ENCODE data around the gene FILIP1L.

FILIP1L gene

DNA sequence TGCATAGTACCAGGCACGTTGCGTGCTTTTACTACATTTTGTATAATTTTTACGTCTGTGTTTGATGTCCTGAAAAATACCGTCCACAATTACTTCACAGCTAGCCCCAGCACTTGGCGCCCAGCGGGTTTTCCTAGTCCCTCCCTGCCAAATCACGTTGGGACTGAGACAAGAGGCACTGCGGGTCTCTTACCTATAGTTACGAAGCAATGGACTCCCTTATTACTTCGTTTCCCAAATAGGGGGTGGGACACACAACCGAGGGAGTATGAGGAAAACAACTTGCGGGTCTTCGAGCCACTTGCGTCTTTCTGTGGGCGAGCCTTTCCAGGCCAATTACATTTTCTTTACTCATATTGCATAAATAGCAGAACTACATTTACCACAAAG lies 297.3 kb downstream of the FILIP1L start:
- H3K4me3 Mint-ChIP-seq, result peak overlapping the region; percentile 97
- H3K27me3 Mint-ChIP-seq, result no peaks in the 10 kb centered on the region
- no peak for ATAC-seq
- peaks cover 16% of the 10 kb centered on the region for H3K36me3 Mint-ChIP-seq (ENCODE audit: low read depth)
- peaks cover 47% of the 10 kb centered on the region for H3K4me1 Mint-ChIP-seq
- H3K27ac Mint-ChIP-seq, result peak overlapping the region; percentile 99
- DNase-seq, result peak; percentile 16
- no peaks in the 10 kb centered on the region for H3K9me3 Mint-ChIP-seq

DNA sequence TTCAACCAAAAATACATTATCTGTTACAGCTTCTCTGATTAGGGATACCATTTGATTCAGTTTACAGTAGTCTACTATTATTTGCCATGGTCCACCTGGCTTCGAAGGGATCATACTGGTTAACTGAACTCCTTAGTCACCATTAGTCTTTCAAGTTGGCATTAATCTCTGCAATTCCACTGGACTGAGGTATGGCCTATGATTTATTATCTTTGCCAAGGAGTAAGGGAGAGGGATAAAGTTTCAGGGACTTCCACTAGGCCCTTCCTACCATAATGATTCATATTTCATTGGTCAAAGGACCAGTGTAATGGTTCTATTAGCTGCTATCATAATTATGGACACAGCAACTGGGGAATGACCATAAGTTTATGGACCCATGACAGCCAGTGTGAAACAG lies 303.9 kb downstream of the FILIP1L start:
- Mint-ChIP-seq H3K36me3 (ENCODE audit: low read depth) (peaks cover 5% of the 10 kb centered on the region), H3K4me3 (no peak overlapping the region), H3K9me3 (peaks cover 6% of the 10 kb centered on the region), H3K4me1 (no peaks in the 10 kb centered on the region), H3K27me3 (no peaks in the 10 kb centered on the region), H3K27ac (no peak overlapping the region)
- DNase-seq (no peak), ATAC-seq (no peak)

DNA sequence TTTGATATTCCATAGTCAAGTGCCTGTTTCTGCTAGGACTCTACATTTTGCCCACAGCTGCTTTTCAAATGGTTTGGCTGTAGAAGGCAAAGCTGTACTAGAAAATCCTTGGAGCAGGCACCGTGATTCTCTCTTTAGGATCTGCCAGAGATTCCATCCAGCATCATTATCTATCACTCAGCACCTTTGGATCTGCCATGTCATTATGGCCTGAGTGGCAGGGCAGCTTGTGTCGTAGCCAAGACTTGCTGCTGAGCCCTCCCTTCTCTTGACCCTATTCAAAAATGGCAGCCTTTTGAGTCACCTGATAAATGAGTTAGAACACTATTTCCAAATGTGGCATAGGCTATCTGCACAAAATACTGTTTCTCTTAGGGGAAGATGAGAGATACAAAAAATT lies 304.7 kb downstream of the FILIP1L start:
- Mint-ChIP-seq H3K4me1 (no peaks in the 10 kb centered on the region), H3K27ac (no peak overlapping the region), H3K27me3 (no peaks in the 10 kb centered on the region), H3K36me3 (ENCODE audit: low read depth) (peaks cover 8% of the 10 kb centered on the region), H3K4me3 (no peak overlapping the region), H3K9me3 (peaks cover 8% of the 10 kb centered on the region)
- ATAC-seq (no peak), DNase-seq (no peak)

DNA sequence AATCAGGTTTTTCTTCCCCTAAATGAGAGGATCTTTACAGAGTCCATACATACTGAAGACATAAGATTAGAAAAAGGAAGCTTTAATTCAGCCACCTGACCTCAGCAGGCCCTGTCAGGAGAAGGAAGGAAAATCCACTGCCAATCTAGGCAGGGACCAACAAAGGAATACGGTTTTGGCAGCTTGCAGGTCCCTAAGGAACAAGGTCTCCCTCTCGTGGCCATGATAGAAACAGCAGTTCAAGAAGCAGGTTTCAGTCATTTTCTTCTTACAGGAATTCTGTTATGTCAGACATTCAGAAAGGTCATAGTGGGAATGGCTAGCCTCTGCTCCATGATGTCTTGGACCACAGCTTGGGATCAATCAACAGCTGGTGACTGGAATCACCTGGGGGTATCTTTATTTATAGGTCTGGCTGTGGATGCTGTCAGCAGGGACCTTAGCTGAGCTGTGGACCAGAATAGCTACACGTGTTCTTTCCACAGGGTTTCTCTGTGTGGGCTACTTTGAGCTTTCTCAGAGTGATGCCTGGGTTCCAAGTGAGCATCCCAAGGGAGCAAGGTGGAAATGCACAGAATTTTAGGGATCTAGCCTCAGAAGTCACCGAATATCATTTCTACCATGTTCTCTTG lies 306.0 kb downstream of the FILIP1L start:
- no peak for ATAC-seq
- H3K27ac Mint-ChIP-seq, result no peak overlapping the region
- H3K36me3 Mint-ChIP-seq (ENCODE audit: low read depth), result peaks cover 12% of the 10 kb centered on the region
- peaks cover 12% of the 10 kb centered on the region for H3K9me3 Mint-ChIP-seq
- H3K27me3 Mint-ChIP-seq, result no peaks in the 10 kb centered on the region
- H3K4me3 Mint-ChIP-seq, result no peak overlapping the region
- DNase-seq, result peak; percentile 24
- no peaks in the 10 kb centered on the region for H3K4me1 Mint-ChIP-seq

DNA sequence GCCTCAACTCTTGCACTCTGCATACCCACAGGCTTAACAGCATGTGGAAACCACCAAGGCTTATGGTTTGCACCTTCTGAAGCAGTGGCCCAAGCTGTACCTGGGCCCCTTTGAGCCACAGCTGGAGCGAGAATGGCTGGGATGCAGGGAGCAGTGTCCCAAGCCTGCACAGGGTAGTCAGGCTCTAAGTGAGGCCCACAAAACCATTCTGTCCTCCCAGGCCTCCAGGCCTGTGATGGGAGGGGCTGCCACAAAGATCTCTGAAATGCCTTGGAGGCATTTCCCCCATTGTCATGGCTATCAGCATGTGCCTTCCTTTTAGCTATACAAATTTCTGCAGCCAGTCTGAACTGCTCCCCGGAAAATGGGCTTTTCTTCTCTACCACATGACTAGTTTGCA lies 309.1 kb downstream of the FILIP1L start:
- no peak overlapping the region for H3K4me3 Mint-ChIP-seq
- no peak overlapping the region for H3K27ac Mint-ChIP-seq
- H3K27me3 Mint-ChIP-seq, result no peaks in the 10 kb centered on the region
- peaks cover 12% of the 10 kb centered on the region for H3K9me3 Mint-ChIP-seq
- H3K36me3 Mint-ChIP-seq (ENCODE audit: low read depth), result peaks cover 14% of the 10 kb centered on the region
- H3K4me1 Mint-ChIP-seq, result no peaks in the 10 kb centered on the region
- ATAC-seq, result no peak
- no peak for DNase-seq

DNA sequence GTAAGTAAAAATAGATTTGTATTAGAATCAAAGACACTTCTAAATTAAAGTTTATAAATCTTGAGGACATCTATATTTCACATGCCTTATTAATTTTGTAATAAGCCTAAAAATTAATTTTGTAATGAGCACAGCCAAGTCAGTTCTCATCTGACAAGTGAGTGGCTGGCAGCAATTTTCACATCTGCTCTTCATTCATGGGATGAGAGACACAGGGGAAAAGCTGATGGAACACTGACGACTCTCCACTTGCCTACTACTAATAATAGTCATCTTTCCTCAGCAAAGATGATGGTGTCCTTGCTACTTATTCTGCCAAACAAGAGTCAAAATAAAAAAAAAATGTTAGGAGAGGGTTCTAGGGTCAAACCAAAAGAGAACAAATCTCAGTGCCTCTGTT lies 311.0 kb downstream of the FILIP1L start:
- no peak overlapping the region for H3K4me3 Mint-ChIP-seq

DNA sequence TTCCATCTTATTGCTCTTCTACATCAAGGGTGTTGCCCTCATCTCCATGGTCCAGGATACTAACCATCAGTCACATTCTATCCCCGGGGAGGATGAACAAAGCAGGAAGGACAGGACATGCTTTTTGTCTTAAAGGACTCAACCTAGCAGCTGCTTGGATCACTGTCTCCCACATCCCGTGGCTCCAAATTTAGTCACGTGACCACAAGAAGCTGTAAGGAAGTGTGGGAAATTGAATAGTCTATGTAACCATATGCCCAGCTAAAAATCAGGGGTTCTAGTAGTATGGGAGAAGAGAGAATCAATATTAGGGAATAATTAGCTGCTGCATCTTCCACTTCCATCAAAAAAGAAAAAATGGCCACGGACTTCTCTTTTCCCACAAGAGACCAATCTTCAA lies 314.9 kb downstream of the FILIP1L start:
- DNase-seq (no peak), ATAC-seq (no peak)
- Mint-ChIP-seq H3K9me3 (peaks cover 3% of the 10 kb centered on the region), H3K4me1 (no peaks in the 10 kb centered on the region), H3K27me3 (no peaks in the 10 kb centered on the region), H3K4me3 (no peak overlapping the region), H3K36me3 (ENCODE audit: low read depth) (peaks cover 4% of the 10 kb centered on the region), H3K27ac (no peak overlapping the region)

More for the DNA sequence above, 311.0 kb downstream of the FILIP1L start:
- H3K9me3 Mint-ChIP-seq, result peaks cover 12% of the 10 kb centered on the region
- no peak for ATAC-seq
- DNase-seq, result no peak
- no peak overlapping the region for H3K27ac Mint-ChIP-seq
- peaks cover 14% of the 10 kb centered on the region for H3K36me3 Mint-ChIP-seq (ENCODE audit: low read depth)
- no peaks in the 10 kb centered on the region for H3K4me1 Mint-ChIP-seq
- no peaks in the 10 kb centered on the region for H3K27me3 Mint-ChIP-seq

DNA sequence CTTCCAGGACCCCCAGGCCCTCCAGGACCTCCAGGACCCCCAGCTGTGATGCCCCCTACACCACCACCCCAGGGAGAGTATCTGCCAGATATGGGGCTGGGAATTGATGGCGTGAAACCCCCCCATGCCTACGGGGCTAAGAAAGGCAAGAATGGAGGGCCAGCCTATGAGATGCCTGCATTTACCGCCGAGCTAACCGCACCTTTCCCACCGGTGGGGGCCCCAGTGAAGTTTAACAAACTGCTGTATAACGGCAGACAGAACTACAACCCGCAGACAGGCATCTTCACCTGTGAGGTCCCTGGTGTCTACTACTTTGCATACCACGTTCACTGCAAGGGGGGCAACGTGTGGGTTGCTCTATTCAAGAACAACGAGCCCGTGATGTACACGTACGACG lies 318.7 kb downstream of the FILIP1L start:
- no peaks in the 10 kb centered on the region for H3K9me3 Mint-ChIP-seq
- no peak overlapping the region for H3K27ac Mint-ChIP-seq
- ATAC-seq, result no peak

DNA sequence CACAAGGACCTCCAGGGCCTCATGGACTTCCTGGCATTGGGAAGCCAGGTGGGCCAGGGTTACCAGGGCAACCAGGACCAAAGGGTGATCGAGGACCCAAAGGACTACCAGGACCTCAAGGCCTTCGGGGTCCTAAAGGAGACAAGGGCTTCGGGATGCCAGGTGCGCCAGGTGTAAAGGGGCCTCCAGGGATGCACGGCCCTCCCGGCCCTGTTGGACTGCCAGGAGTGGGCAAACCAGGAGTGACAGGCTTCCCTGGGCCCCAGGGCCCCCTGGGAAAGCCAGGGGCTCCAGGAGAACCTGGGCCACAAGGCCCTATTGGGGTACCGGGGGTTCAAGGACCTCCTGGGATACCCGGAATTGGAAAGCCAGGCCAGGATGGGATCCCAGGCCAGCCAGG lies 319.8 kb downstream of the FILIP1L start:
- Mint-ChIP-seq H3K9me3 (no peaks in the 10 kb centered on the region), H3K27ac (no peak overlapping the region), H3K4me1 (no peaks in the 10 kb centered on the region), H3K27me3 (peaks cover 5% of the 10 kb centered on the region), H3K36me3 (ENCODE audit: low read depth) (no peaks in the 10 kb centered on the region), H3K4me3 (no peak overlapping the region)
- DNase-seq (no peak), ATAC-seq (no peak)

More for the DNA sequence above, 318.7 kb downstream of the FILIP1L start:
- DNase-seq, result no peak
- H3K36me3 Mint-ChIP-seq (ENCODE audit: low read depth), result no peaks in the 10 kb centered on the region
- no peak overlapping the region for H3K4me3 Mint-ChIP-seq
- H3K27me3 Mint-ChIP-seq, result peaks cover 2% of the 10 kb centered on the region
- no peaks in the 10 kb centered on the region for H3K4me1 Mint-ChIP-seq

DNA sequence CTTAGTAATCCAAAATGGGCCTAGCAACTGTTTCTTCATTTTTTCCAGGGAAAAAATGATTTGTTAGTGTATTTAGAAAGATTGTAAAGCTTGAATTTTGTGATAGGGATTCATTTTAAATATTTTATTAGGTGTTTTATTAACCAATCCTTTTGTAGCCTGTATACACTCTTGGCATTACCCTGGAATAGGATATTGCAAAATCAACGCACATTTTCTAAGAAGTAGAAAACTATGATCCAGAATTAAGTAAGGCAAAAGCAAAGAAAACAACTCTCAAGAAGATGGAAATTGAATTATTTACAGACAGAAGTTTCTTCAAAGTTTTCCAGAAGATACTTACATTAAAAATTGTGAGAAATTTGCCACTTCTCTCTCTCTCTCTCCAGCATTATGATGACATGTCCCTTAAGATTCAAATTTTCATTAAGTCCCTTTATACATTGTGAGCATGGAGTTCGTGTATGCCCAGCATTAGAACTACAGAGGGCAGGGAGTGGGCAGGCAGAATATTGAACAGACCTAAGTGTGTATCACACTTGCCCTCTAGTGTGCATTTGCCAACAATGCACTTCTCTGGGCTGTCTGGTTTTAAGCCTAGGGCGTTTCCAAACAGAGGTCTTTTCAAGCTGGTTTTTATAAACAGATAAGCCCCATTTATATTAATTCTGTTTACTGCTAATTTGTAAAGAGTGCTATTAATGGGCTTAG lies 325.1 kb downstream of the FILIP1L start:
- Mint-ChIP-seq H3K36me3 (ENCODE audit: low read depth) (no peaks in the 10 kb centered on the region), H3K27me3 (peaks cover 11% of the 10 kb centered on the region), H3K4me1 (no peaks in the 10 kb centered on the region), H3K9me3 (no peaks in the 10 kb centered on the region), H3K27ac (no peak overlapping the region), H3K4me3 (no peak overlapping the region)
- peak; percentile 92 for ATAC-seq
- no peak for DNase-seq
